Activated naive CD4-positive, alpha-beta T cell (primary cell): ENCODE results near the gene COL21A1.
"Not testable (repeated sequence)": the region's sequence is repeated elsewhere in the genome, so short reads cannot be mapped to it uniquely, and the experiment has no call there.

ENCODE experiments used
- DNase-seq, 4 experiments: peaks; one replicate each; lab custom pipeline; 2025; lab: John Stamatoyannopoulos, UW

Gene COL21A1

GRCh38 chr6:56246881-56247653 lies at the start of gene COL21A1:
Gene COL21A1, minus strand, starts transcription at chr6:56247580. Its CDS starts 64,962 bp downstream, at chr6:56182618.
- no peak for DNase-seq

- DNase-seq = no peak
These were observed 46.4 kb upstream of the COL21A1 start for GRCh38 chr6:56293781-56294180.

- no peak for DNase-seq
These were observed 45.3 kb upstream of the COL21A1 start for GRCh38 chr6:56292505-56293181.

- no peak for DNase-seq
These were observed 44.0 kb upstream of the COL21A1 start for GRCh38 chr6:56291302-56291917.

- DNase-seq = no peak
These were observed 42.3 kb upstream of the COL21A1 start for GRCh38 chr6:56289721-56290120.

GRCh38 chr6:56288347-56288746 lies 41.0 kb upstream of the COL21A1 start:
- DNase-seq = no peak

- no peak for DNase-seq
These were observed 35.0 kb upstream of the COL21A1 start for GRCh38 chr6:56282391-56282790.

- no peak for DNase-seq
These were observed 32.7 kb upstream of the COL21A1 start for GRCh38 chr6:56280126-56280525.

- no peak for DNase-seq
These were observed 32.1 kb upstream of the COL21A1 start for GRCh38 chr6:56279331-56280080.

- no peak for DNase-seq
These were observed 30.8 kb upstream of the COL21A1 start for GRCh38 chr6:56278171-56278591.

GRCh38 chr6:56270812-56271441 lies 23.5 kb upstream of the COL21A1 start:
- DNase-seq = no peak

GRCh38 chr6:56268266-56268665 lies 20.9 kb upstream of the COL21A1 start:
- DNase-seq = no peak

GRCh38 chr6:56266011-56266410 lies 18.6 kb upstream of the COL21A1 start:
- no peak for DNase-seq

GRCh38 chr6:56263596-56264315 lies 16.4 kb upstream of the COL21A1 start:
- DNase-seq = no peak

- not testable (repeated sequence) for DNase-seq
These were observed 13.2 kb upstream of the COL21A1 start for GRCh38 chr6:56260593-56260992.

- no peak for DNase-seq
These were observed 12.1 kb upstream of the COL21A1 start for GRCh38 chr6:56259234-56260077.

GRCh38 chr6:56255349-56255748 lies 8.0 kb upstream of the COL21A1 start:
- DNase-seq = no peak

- DNase-seq = no peak
These were observed 2.9 kb upstream of the COL21A1 start for GRCh38 chr6:56250266-56250665.

GRCh38 chr6:56247654-56248122 lies 308 bp upstream of the COL21A1 start:
- no peak for DNase-seq

GRCh38 chr6:56246541-56246880 lies 869 bp downstream of the COL21A1 start:
- no peak for DNase-seq
